ENCODE data around the gene SLC28A3. TPM values are rescaled to one million over a fixed set of nuclear protein-coding genes. Genes with fewer than 3 reads are reported as not detected.
"Not testable (repeated sequence)": the region's sequence is repeated elsewhere in the genome, so short reads cannot be mapped to it uniquely, and the experiment has no call there.

The SLC28A3 gene
- total RNA-seq = 0.15 TPM
- long read RNA-seq = 0 reads

- no peaks in the 10 kb centered on the region for H3K9me3 ChIP-seq
- H3K27ac ChIP-seq = no peak within 1 kb of the TSS
- intact Hi-C loops (cut with DNase I) = no loop called here
- no peak for TF ChIP-seq CTCF (IDR thresholded peaks at IDR 0.05)
- H3K27me3 ChIP-seq (ENCODE audit: low read depth) = no peaks in the 10 kb centered on the region
- no peaks in the 10 kb centered on the region for H3K4me1 ChIP-seq
- H3K36me3 ChIP-seq = no peaks in the 10 kb centered on the region
- no peak for DNase-seq
- ATAC-seq = no peak
- no peak within 1 kb of the TSS for H3K4me3 ChIP-seq
Measured at GRCh38 chr9:84340535-84340934, at the start of gene SLC28A3. Gene SLC28A3 (minus strand): TSS chr9:84340758. CDS start chr9:84340633, 125 bp downstream.

GRCh38 chr9:84390254-84390653 lies 49.7 kb upstream of the SLC28A3 start:
- DNase-seq; ATAC-seq; H3K36me3 ChIP-seq; H3K4me1 ChIP-seq; H3K27me3 ChIP-seq (ENCODE audit: low read depth); H3K4me3 ChIP-seq; intact Hi-C loops (cut with DNase I); H3K9me3 ChIP-seq; H3K27ac ChIP-seq: not testable (repeated sequence)

GRCh38 chr9:84387821-84388220 lies 47.3 kb upstream of the SLC28A3 start:
- intact Hi-C loops (cut with DNase I) = no loop called here
- no peak for ATAC-seq
- H3K9me3 ChIP-seq = no peaks in the 10 kb centered on the region
- no peak overlapping the region for H3K4me3 ChIP-seq
- no peaks in the 10 kb centered on the region for H3K27me3 ChIP-seq (ENCODE audit: low read depth)
- H3K36me3 ChIP-seq = no peaks in the 10 kb centered on the region
- no peak for DNase-seq
- H3K4me1 ChIP-seq = no peaks in the 10 kb centered on the region
- TF ChIP-seq CTCF (IDR thresholded peaks at IDR 0.05) = no peak
- no peak overlapping the region for H3K27ac ChIP-seq

- intact Hi-C loops (cut with DNase I) = no loop called here
- ATAC-seq (no peak), DNase-seq (no peak)
- H3K9me3 ChIP-seq = no peaks in the 10 kb centered on the region
- no peaks in the 10 kb centered on the region for H3K4me1 ChIP-seq
- no peak overlapping the region for H3K4me3 ChIP-seq
- H3K27me3 ChIP-seq (ENCODE audit: low read depth) = no peaks in the 10 kb centered on the region
- H3K27ac ChIP-seq = no peak overlapping the region
- no peaks in the 10 kb centered on the region for H3K36me3 ChIP-seq
- no peak for TF ChIP-seq CTCF (IDR thresholded peaks at IDR 0.05)
Measured at GRCh38 chr9:84386753-84387152, 46.2 kb upstream of the SLC28A3 start.

- ATAC-seq = no peak
- no peak overlapping the region for H3K27ac ChIP-seq
- no peak for TF ChIP-seq CTCF (IDR thresholded peaks at IDR 0.05)
Measured at GRCh38 chr9:84385386-84386040, 45.0 kb upstream of the SLC28A3 start.

GRCh38 chr9:84384617-84385016 lies 44.1 kb upstream of the SLC28A3 start:
- Histone ChIP-seq H3K9me3 (no peaks in the 10 kb centered on the region), H3K4me1 (no peaks in the 10 kb centered on the region), H3K27ac (no peak overlapping the region), H3K27me3 (ENCODE audit: low read depth) (no peaks in the 10 kb centered on the region), H3K36me3 (no peaks in the 10 kb centered on the region), H3K4me3 (no peak overlapping the region)
- intact Hi-C loops (cut with DNase I) = no loop called here
- ATAC-seq (no peak), DNase-seq (no peak)
- no peak for TF ChIP-seq CTCF (IDR thresholded peaks at IDR 0.05)

More at GRCh38 chr9:84385386-84386040, 45.0 kb upstream of the SLC28A3 start:
- no peaks in the 10 kb centered on the region for H3K9me3 ChIP-seq
- H3K4me1 ChIP-seq = no peaks in the 10 kb centered on the region
- no peak overlapping the region for H3K4me3 ChIP-seq
- no peak for DNase-seq
- no peaks in the 10 kb centered on the region for H3K36me3 ChIP-seq
- H3K27me3 ChIP-seq (ENCODE audit: low read depth) = no peaks in the 10 kb centered on the region
- intact Hi-C loops (cut with DNase I) = no loop called here

All from lower lobe of right lung (tissue), 2 donors.